Choroid plexus epithelial cell (primary cell): ENCODE measurements around the gene MYO1D.

ENCODE experiments used
- DNase-seq: peaks from one replicate; pipeline ENCODE4 v3.0.0-alpha.2; 2010; ENCODE audit warnings: low read depth
- H3K4me3 ChIP-seq: 2 replicates; pipeline ENCODE4 v1.5.1; 2011; ENCODE audit warnings: low read depth, mild to moderate bottlenecking, control low read depth, low read length, moderate library complexity
- CTCF ChIP-seq: conservative IDR thresholded peaks from 2 replicates; pipeline ENCODE4 v1.5.1; 2011; ENCODE audit warnings: low read depth, mild to moderate bottlenecking, control low read depth, inconsistent platforms, low read length, moderate library complexity

MYO1D gene

GRCh38 chr17:32516940-32517701 lies 359.8 kb downstream of the MYO1D start:
- no peak for TF ChIP-seq CTCF
- no peak for DNase-seq

GRCh38 chr17:32516450-32516849 lies 360.5 kb downstream of the MYO1D start:
- no peak overlapping the region for H3K4me3 ChIP-seq
- DNase-seq, result no peak
- TF ChIP-seq CTCF, result no peak

More at GRCh38 chr17:32516940-32517701, 359.8 kb downstream of the MYO1D start:
- no peak overlapping the region for H3K4me3 ChIP-seq

GRCh38 chr17:32515677-32516383 lies 361.1 kb downstream of the MYO1D start:
- no peak overlapping the region for H3K4me3 ChIP-seq
- TF ChIP-seq CTCF, result no peak
- DNase-seq, result no peak

GRCh38 chr17:32514606-32515005 lies 362.3 kb downstream of the MYO1D start:
- DNase-seq, result no peak
- TF ChIP-seq CTCF, result no peak
- no peak overlapping the region for H3K4me3 ChIP-seq

- no peak for DNase-seq
- no peak overlapping the region for H3K4me3 ChIP-seq
- TF ChIP-seq CTCF, result no peak
Observed at GRCh38 chr17:32513579-32513978, 363.3 kb downstream of the MYO1D start.

- TF ChIP-seq CTCF, result no peak
- DNase-seq, result no peak
Observed at GRCh38 chr17:32512328-32512727, 364.6 kb downstream of the MYO1D start.

More at GRCh38 chr17:32512328-32512727, 364.6 kb downstream of the MYO1D start:
- H3K4me3 ChIP-seq, result no peak overlapping the region
